SJSA1 (cell line): ENCODE data around the gene DDHD1. TPM values are rescaled to one million over a fixed set of nuclear protein-coding genes. Genes with fewer than 3 reads are reported as not detected.

Source experiments
- DNase-seq, 2 experiments: peaks; one replicate each; pipeline ENCODE4 v3.0.0-alpha.2; 2015 to 2020; ENCODE audit warnings: low spot score in 2 of 2, low read depth in 1 of 2
- H3K27ac ChIP-seq: fragments of 250-450 bp; sonication (Bioruptor Pico); 2 replicates; pipeline ENCODE4 v1.5.1; 2020; ENCODE audit warnings: mild to moderate bottlenecking, moderate library complexity
- H3K27me3 ChIP-seq: fragments of 250-450 bp; sonication (Bioruptor Pico); replicated peaks from 2 replicates; pipeline ENCODE4 v1.5.1; 2020; ENCODE audit warnings: mild to moderate bottlenecking, moderate library complexity
- H3K36me3 ChIP-seq: fragments of 250-450 bp; sonication (Bioruptor Pico); 2 replicates; pipeline ENCODE4 v1.5.1; 2020; ENCODE audit warnings: mild to moderate bottlenecking
- H3K4me1 ChIP-seq: fragments of 250-450 bp; sonication (Bioruptor Pico); replicated peaks from 2 replicates; pipeline ENCODE4 v1.6.1; 2021; ENCODE audit warnings: mild to moderate bottlenecking
- H3K4me3 ChIP-seq: fragments of 250-450 bp; sonication (Bioruptor Pico); 2 replicates; pipeline ENCODE4 v1.5.1; 2020; ENCODE audit warnings: mild to moderate bottlenecking
- H3K9me3 ChIP-seq: fragments of 250-450 bp; sonication (Bioruptor Pico); replicated peaks from 2 replicates; pipeline ENCODE4 v1.5.1; 2020; ENCODE audit warnings: mild to moderate bottlenecking
- total RNA-seq: library from RNA; depleted of rRNA; stranded (reverse); fragments of >200 nt; shearing (Covaris generic); gene quantifications from 2 replicates; pipeline ENCODE4 v1.2.3, GENCODE V29; 2014; rRNA removed

Gene DDHD1
- total RNA-seq, 1 experiment from 2014 or later = 12.7 TPM

DNA sequence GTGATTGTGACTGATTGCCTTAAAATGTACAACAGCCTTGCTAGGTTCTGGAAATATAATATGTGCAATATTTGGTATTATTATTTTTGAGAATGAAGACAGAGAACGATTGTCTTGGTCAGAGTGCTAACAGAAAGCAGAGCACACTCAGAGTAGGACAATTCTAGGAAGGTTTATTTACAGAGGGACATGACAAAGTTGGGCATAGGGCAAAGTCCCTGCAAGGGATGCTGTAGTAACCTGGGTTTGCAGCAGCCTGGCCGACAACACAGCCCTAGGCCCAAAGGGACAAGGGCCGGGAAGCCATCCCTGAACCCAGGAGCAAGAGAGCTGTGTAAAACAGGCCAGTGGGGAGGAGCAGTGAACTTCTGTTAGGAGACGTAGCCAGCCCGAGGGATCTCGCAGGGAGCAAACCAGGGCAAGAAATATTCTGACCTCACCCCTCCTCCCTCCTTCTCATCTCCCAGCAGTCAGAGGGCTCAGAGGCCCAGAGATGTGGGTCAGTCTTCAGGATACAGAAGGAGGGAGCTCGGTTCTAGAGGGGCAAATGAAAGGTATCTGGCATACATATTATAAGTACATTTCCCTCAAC, 151.2 kb downstream of the DDHD1 start:
- no peak overlapping the region for H3K4me3 ChIP-seq
- no peaks in the 10 kb centered on the region for H3K36me3 ChIP-seq
- no peaks in the 10 kb centered on the region for H3K4me1 ChIP-seq
- no peak for DNase-seq
- no peak overlapping the region for H3K27ac ChIP-seq
- no peaks in the 10 kb centered on the region for H3K27me3 ChIP-seq
- no peaks in the 10 kb centered on the region for H3K9me3 ChIP-seq

DNA sequence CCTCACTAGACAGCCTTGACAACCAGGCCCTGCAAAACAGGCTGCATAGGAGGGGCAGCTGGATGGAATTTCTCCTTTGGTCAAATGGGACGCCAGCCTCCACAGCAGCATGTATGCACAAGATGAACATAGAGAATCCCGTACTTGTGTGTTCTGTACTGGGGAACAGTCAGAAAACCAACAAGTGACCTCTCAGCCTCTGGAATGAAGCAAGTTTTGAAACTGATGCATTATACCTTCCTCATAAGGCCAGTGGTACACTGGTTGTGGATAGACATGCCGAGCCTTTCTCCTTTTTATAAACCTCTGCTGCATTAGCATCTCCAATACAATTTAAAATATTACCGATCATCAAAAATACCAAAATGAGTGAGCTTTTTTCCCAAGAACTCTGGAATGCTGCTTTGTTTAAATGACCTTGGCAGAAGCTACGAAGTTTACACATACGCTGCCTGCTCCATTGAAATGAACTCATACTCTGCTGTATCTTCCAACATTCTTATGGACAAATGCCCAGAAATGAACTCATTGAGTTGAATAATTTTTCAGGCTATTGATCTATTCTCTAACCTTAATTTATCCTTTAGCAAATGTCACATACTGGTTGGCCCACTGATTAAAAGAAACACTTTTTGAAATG, 154.6 kb downstream of the DDHD1 start:
- Histone ChIP-seq H3K36me3 (no peaks in the 10 kb centered on the region), H3K27ac (no peak overlapping the region), H3K9me3 (no peaks in the 10 kb centered on the region), H3K4me3 (no peak overlapping the region), H3K4me1 (no peaks in the 10 kb centered on the region), H3K27me3 (no peaks in the 10 kb centered on the region)
- no peak for DNase-seq

- no peaks in the 10 kb centered on the region for H3K4me1 ChIP-seq
- no peak overlapping the region for H3K27ac ChIP-seq
- DNase-seq = no peak
Observed at GRCh38 chr14:52996493-52996892, 156.6 kb downstream of the DDHD1 start.

DNA sequence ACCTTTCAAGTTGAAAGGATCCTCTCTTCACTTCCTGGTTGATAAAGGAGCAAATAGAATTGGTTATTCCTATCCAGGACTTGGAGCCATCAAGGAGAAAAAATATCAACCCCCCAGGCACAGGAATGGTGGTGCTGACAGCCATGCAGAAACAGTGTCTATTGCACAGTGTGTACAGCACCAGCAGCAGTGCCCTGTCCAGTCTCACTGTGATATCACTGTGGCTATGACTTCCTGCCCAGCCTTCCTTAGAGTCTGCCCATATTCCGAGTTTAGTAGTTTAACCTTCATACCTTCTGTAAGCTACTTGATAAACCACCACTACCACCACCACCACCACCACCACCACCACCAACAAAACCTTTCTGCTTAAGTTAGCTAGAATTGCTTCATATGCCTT, 157.1 kb downstream of the DDHD1 start:
- no peaks in the 10 kb centered on the region for H3K4me1 ChIP-seq
- H3K27me3 ChIP-seq = no peaks in the 10 kb centered on the region
- no peaks in the 10 kb centered on the region for H3K9me3 ChIP-seq
- H3K4me3 ChIP-seq = no peak overlapping the region
- DNase-seq = no peak
- no peaks in the 10 kb centered on the region for H3K36me3 ChIP-seq
- no peak overlapping the region for H3K27ac ChIP-seq

More at GRCh38 chr14:52996493-52996892, 156.6 kb downstream of the DDHD1 start:
- no peaks in the 10 kb centered on the region for H3K9me3 ChIP-seq
- no peaks in the 10 kb centered on the region for H3K27me3 ChIP-seq
- no peaks in the 10 kb centered on the region for H3K36me3 ChIP-seq
- no peak overlapping the region for H3K4me3 ChIP-seq

DNA sequence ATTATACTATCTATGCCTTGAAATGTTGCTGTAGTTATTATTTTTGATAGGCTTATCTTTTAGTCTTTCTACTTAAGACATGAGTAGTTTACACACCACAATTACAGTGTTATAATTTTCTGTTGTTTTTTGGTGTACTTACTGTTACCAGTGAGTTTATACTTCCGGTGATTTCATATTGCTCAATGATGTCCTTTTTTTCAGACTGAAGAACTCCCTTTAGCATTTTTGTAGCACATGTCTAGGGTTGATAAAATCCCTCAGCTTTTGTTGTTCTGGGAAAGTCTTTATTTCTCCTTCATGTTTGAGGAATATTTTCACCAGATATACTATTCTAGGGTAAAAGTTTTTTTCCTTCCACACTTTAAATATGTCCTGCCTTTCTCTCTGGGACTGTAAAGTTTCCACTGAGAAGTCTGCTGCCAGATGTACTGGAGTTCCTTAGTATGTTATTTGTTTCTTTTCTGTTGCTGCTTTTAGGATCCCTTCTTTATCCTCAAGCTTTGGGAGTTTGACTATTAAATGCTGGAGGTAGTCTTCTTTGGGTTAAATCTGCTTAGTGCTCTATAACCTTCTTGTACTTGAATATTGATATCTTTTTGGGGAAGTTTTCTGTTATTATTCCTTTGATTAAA, 160.8 kb downstream of the DDHD1 start:
- no peaks in the 10 kb centered on the region for H3K4me1 ChIP-seq
- H3K27ac ChIP-seq = no peak overlapping the region
- H3K36me3 ChIP-seq = no peaks in the 10 kb centered on the region
- no peak for DNase-seq
- H3K4me3 ChIP-seq = no peak overlapping the region
- no peaks in the 10 kb centered on the region for H3K27me3 ChIP-seq
- no peaks in the 10 kb centered on the region for H3K9me3 ChIP-seq

DNA sequence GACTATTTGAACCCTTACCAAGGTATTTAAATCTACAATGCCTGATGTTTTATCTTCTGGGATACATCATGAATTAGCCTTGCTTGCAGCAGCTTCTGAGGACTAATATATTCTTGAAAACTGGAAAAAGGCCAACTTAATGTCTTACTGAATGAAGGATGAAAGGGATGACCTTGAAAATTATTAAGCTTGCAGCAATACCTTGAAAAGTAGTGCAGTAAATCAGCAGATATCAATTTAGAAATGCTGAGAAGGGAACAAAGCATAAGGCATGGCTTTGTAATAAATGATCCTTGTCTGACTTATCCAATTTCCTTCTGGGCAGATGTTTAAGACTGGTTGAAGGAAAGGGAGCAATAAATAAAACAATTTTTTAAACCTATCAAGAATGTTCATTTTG, 165.0 kb downstream of the DDHD1 start:
- H3K4me3 ChIP-seq = no peak overlapping the region
- no peak for DNase-seq
- no peaks in the 10 kb centered on the region for H3K27me3 ChIP-seq
- no peaks in the 10 kb centered on the region for H3K9me3 ChIP-seq
- H3K4me1 ChIP-seq = no peaks in the 10 kb centered on the region
- H3K27ac ChIP-seq = no peak overlapping the region
- H3K36me3 ChIP-seq = no peaks in the 10 kb centered on the region

GRCh38 chr14:52987514-52987913, 165.6 kb downstream of the DDHD1 start:
- Histone ChIP-seq H3K4me3 (no peak overlapping the region), H3K27me3 (no peaks in the 10 kb centered on the region), H3K9me3 (no peaks in the 10 kb centered on the region), H3K4me1 (no peaks in the 10 kb centered on the region), H3K27ac (no peak overlapping the region), H3K36me3 (no peaks in the 10 kb centered on the region)
- no peak for DNase-seq

DNA sequence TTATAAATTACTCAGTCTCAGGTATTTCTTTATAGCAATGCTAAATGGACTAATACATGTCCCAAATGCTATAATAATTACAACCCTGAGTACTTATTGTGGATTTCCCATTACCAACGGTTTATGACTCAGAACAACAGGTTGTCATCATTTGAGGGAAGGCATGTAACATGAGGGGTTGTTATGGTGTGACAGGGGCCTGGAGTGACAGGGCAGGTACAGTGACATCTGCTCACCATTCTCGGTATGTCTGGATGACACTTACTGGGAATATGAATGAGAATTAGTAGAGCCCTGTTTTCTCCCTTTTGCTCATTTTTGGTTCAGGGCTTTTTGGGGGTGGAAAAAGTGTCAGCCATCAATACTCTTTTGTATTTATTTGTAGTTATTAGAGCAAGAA, 166.1 kb downstream of the DDHD1 start:
- H3K27ac ChIP-seq = no peak overlapping the region
- no peaks in the 10 kb centered on the region for H3K9me3 ChIP-seq
- no peak overlapping the region for H3K4me3 ChIP-seq
- H3K36me3 ChIP-seq = no peaks in the 10 kb centered on the region
- H3K27me3 ChIP-seq = no peaks in the 10 kb centered on the region
- no peak for DNase-seq
- no peaks in the 10 kb centered on the region for H3K4me1 ChIP-seq

Other genes starting within 250 kb of the DDHD1 start
- 164 and 207 TPM in 2 replicates for gene FERMT2, start 202.3 kb downstream of the DDHD1 start, total RNA-seq